CD14-positive monocyte (primary cell): ENCODE measurements around the gene GAGE12H. TPM values are rescaled to one million over a fixed set of nuclear protein-coding genes. Genes with fewer than 3 reads are reported as not detected.

ENCODE experiments used
- DNase-seq, 3 donors: peaks; one replicate each; pipeline ENCODE4 v3.0.0-alpha.2; 2011 to 2022
- H2AFZ ChIP-seq: 2 replicates; pipeline ENCODE4 v1.6.0; 2012; ENCODE audit warnings: mild to moderate bottlenecking, low read depth, low read length, inconsistent platforms; ENCODE audit not compliant: insufficient read depth, poor library complexity, severe bottlenecking
- H3K27ac ChIP-seq, 2 donors: 1 replicate in 1 of 2; 2 replicates in 1 of 2; pipeline ENCODE4 v1.5.1; 2012 to 2013; ENCODE audit warnings: low read length in 2 of 2, control low read depth in 1 of 2, inconsistent platforms in 1 of 2, low read depth in 1 of 2, mild to moderate bottlenecking in 1 of 2
- H3K27me3 ChIP-seq, 2 donors: one replicate each; pipeline versions ENCODE4 v1.6.0 to v1.6.1; 2011 to 2013; ENCODE audit warnings: low read length in 2 of 2; ENCODE audit not compliant: control insufficient read depth in 2 of 2, insufficient read depth in 2 of 2
- H3K36me3 ChIP-seq, 2 donors: replicated peaks in 1 of 2; 1 replicate in 1 of 2; 2 replicates in 1 of 2; pipeline versions ENCODE4 v1.5.1 to v1.6.1; 2012 to 2013; ENCODE audit warnings: low read length in 2 of 2, control low read depth in 1 of 2, inconsistent platforms in 1 of 2, mild to moderate bottlenecking in 1 of 2; ENCODE audit not compliant: insufficient read depth in 2 of 2, control insufficient read depth in 1 of 2
- H3K4me1 ChIP-seq, 2 donors: 1 replicate in 1 of 2; 2 replicates in 1 of 2; pipeline versions ENCODE4 v1.5.1 to v1.6.1; 2012 to 2013; ENCODE audit warnings: low read length in 2 of 2, control low read depth in 1 of 2, inconsistent platforms in 1 of 2, mild to moderate bottlenecking in 1 of 2, moderate library complexity in 1 of 2; ENCODE audit not compliant: insufficient read depth in 2 of 2, control insufficient read depth in 1 of 2
- H3K4me2 ChIP-seq: replicated peaks from 2 replicates; pipeline ENCODE3; 2012; ENCODE audit warnings: low read length, moderate library complexity, mild to moderate bottlenecking; ENCODE audit not compliant: poor library complexity, severe bottlenecking; ENCODE audit errors: extremely low read depth
- H3K4me3 ChIP-seq, 3 experiments: fragments of 200-600 bp in 1 of 3; sonication (generic) in 1 of 3; replicated peaks in 1 of 3; 1 replicate in 2 of 3; 2 replicates in 1 of 3; pipeline ENCODE4 v1.5.1; 2011 to 2013; ENCODE audit warnings: low read length in 3 of 3, mild to moderate bottlenecking in 3 of 3, control low read depth in 2 of 3, low read depth in 2 of 3, inconsistent platforms in 1 of 3, moderate library complexity in 1 of 3
- H3K79me2 ChIP-seq: 2 replicates; pipeline ENCODE4 v1.6.0; 2012; ENCODE audit warnings: mild to moderate bottlenecking, control low read depth, inconsistent platforms, low read length, moderate library complexity; ENCODE audit not compliant: insufficient read depth
- H3K9ac ChIP-seq: 2 replicates; pipeline ENCODE4 v1.6.0; 2017; ENCODE audit warnings: low read length, mild to moderate bottlenecking; ENCODE audit not compliant: insufficient read depth, poor library complexity, severe bottlenecking
- H3K9me3 ChIP-seq, 2 donors: replicated peaks in 1 of 2; 1 replicate in 1 of 2; 2 replicates in 1 of 2; pipeline versions ENCODE4 v1.5.1 to v1.6.1; 2012 to 2013; ENCODE audit warnings: low read length in 2 of 2, control low read depth in 1 of 2; ENCODE audit not compliant: control insufficient read depth in 1 of 2, insufficient read depth in 1 of 2
- H4K20me1 ChIP-seq: 2 replicates; pipeline ENCODE4 v1.6.0; 2012; ENCODE audit warnings: mild to moderate bottlenecking, low read length, control low read depth, moderate library complexity; ENCODE audit not compliant: insufficient read depth
- H3K27ac Mint-ChIP-seq, 7 donors: one replicate each; pipeline ENCODE4 v1.8.0; 2020; ENCODE audit warnings: mild to moderate bottlenecking in 7 of 7, mixed read lengths in 7 of 7, moderate library complexity in 6 of 7, inconsistent platforms in 2 of 7
- H3K27me3 Mint-ChIP-seq, 3 donors: one replicate each; pipeline ENCODE4 v1.8.0; 2021 to 2022; ENCODE audit warnings: low read depth in 3 of 3, mild to moderate bottlenecking in 3 of 3, mixed read lengths in 3 of 3, moderate library complexity in 3 of 3, inconsistent platforms in 1 of 3
- H3K36me3 Mint-ChIP-seq, 2 donors: one replicate each; pipeline ENCODE4 v1.8.0; 2020; ENCODE audit warnings: mixed read lengths in 2 of 2, inconsistent platforms in 1 of 2, mild to moderate bottlenecking in 1 of 2
- H3K4me1 Mint-ChIP-seq: one replicate; pipeline ENCODE4 v1.8.0; 2020; ENCODE audit warnings: mild to moderate bottlenecking, mixed read lengths
- H3K4me3 Mint-ChIP-seq, 2 donors: one replicate each; pipeline ENCODE4 v1.8.0; 2020; ENCODE audit warnings: mild to moderate bottlenecking in 2 of 2, mixed read lengths in 2 of 2, moderate library complexity in 1 of 2
- H3K9me3 Mint-ChIP-seq, 7 donors: one replicate each; pipeline ENCODE4 v1.8.0; 2020 to 2022; ENCODE audit warnings: mixed read lengths in 7 of 7, mild to moderate bottlenecking in 6 of 7, moderate library complexity in 6 of 7, inconsistent platforms in 2 of 7
- CTCF ChIP-seq: fragments of 200-600 bp; IDR thresholded peaks from one replicate; pipeline ENCODE4 v1.8.0; 2022; ENCODE audit warnings: antibody characterized with exemption, mild to moderate bottlenecking
- WGBS: methylation state at CpG from one replicate; pipeline ENCODE4 v1.1.5; 2013; ENCODE audit warnings: missing lambda C conversion rate; ENCODE audit not compliant: insufficient coverage; 5-methylcytosine and 5-hydroxymethylcytosine counted together
- intact Hi-C, 2 donors: fragments of 100-400 bp; cut with micrococcal nuclease; formaldehyde crosslinking; loops; one replicate each; pipeline versions ENCODE4 v1.15.0 to v1.15.1; 2023
- polyA plus RNA-seq, 3 donors: library from polyadenylated mRNA; depleted of rRNA in 1 of 3; unstranded in 2 of 3; stranded (reverse) in 1 of 3; fragments of 300-500 nt in 2 of 3; fragments of >200 nt in 1 of 3; fragmentation: Illumina TruSeq in 2 of 3; gene quantifications; 1 replicate in 2 of 3; 2 replicates in 1 of 3; pipeline ENCODE4 v1.2.3, GENCODE V29; 2012 to 2021
- small RNA-seq: library from RNA; depleted of rRNA; stranded (forward); fragments of <200 nt; gene quantifications from one replicate; pipeline ENCODE3, GENCODE V24; 2012; ENCODE audit warnings: low read depth; ENCODE audit not compliant: insufficient read length

The GAGE12H gene
- polyA plus RNA-seq, 3 donors: not detected

DNA sequence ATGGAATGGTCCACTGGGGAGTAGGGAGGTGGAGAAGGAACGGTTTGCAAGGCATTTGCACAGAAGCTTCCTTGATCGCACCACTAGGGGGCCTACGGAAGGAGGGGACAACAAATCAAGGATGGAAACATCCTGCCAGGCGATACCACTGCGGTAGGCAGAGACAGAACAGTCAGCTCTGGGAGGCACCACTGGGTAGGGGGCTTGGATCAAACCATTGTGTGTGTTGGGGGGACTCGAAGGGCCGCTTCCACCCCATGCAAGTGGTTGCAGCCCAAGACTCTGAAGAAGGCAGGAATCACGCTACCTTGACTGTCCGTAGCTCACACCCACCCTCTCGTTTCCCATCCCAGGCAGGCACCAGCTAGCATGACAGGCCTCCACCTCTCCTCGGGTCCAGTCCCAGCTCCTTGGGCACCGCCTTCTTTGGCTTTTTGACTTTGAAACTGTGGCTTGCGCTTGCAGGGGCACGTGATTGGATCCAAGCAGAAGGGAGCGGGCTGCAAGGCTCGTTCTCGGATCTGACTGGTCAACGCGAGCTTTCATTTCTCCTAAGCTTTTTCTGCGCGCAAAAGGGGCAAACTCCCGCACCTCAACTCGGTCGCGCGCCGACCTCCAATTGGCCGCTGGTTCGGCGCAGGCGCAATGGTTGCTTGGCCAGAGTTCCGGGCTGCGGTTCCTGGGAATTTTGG, 47.5 kb downstream of the GAGE12H start:
- Histone ChIP-seq H4K20me1 (no peaks in the 10 kb centered on the region), H3K27ac (no peak overlapping the region), H3K4me3 (peak overlapping the region in 1 of 3 experiments; percentile 30), H3K9me3 (peaks cover 20 to 22% of the 10 kb centered on the region in 2 donors), H3K27me3 (no peaks in the 10 kb centered on the region), H3K4me1 (no peaks in the 10 kb centered on the region), H3K4me2 (no peak overlapping the region), H3K79me2 (no peaks in the 10 kb centered on the region), H2AFZ (no peak overlapping the region), H3K9ac (no peak overlapping the region), H3K36me3 (no peaks in the 10 kb centered on the region)
- Mint-ChIP-seq H3K27ac (no peak overlapping the region), H3K4me1 (peaks cover 10% of the 10 kb centered on the region), H3K36me3 (no peaks in the 10 kb centered on the region), H3K4me3 (peak overlapping the region; percentile 60 to 62), H3K27me3 (peaks cover 0 to 2% (median 2%) of the 10 kb centered on the region in 3 donors), H3K9me3 (peaks cover 9 to 39% (median 31%) of the 10 kb centered on the region in 7 donors)
- peak; percentile 51 for TF ChIP-seq CTCF
- no peak for DNase-seq
- WGBS: 81% methylated on average over 18 of the region's 33 CpGs
- intact Hi-C loops: no loop called here

Small RNAs within 50 kb of the gene (small RNA-seq; reads per million reads assigned to genes)
- not detected for gene GAGE12B

Other genes with a start within 250 kb of the GAGE12H start
- gene GAGE13, start 248.4 kb upstream of the GAGE12H start, polyA plus RNA-seq: not detected
- gene GAGE12C, start 47.8 kb upstream of the GAGE12H start, polyA plus RNA-seq: not detected
- not detected for gene GAGE12D, start 38.2 kb upstream of the GAGE12H start, polyA plus RNA-seq
- not detected for gene GAGE12E, start 28.7 kb upstream of the GAGE12H start, polyA plus RNA-seq
- gene GAGE12F, start 19.1 kb upstream of the GAGE12H start, polyA plus RNA-seq: not detected
- gene GAGE12G, start 9.5 kb upstream of the GAGE12H start, polyA plus RNA-seq: not detected
- not detected for gene GAGE2A, start 9.5 kb downstream of the GAGE12H start, polyA plus RNA-seq
- gene GAGE1, start 19.1 kb downstream of the GAGE12H start, polyA plus RNA-seq: not detected
- gene PAGE1, start 116.0 kb downstream of the GAGE12H start, polyA plus RNA-seq: not detected
- gene PAGE4, start 249.4 kb downstream of the GAGE12H start, polyA plus RNA-seq: not detected